CD4-positive, alpha-beta T cell (primary cell): ENCODE results near the gene PNPLA1. TPM values are rescaled to one million over a fixed set of nuclear protein-coding genes. Genes with fewer than 3 reads are reported as not detected.

Experiments used
- ATAC-seq: fragments of 200-7000 bp; cut with Tn5 transposase; one replicate; pipeline ENCODE4 v1.10.0; 2022; ENCODE audit warnings: mild to moderate bottlenecking; ENCODE audit not compliant: poor library complexity
- CTCF ChIA-PET: fragments of 350-600 bp; sonication (Branson Sonifier 250); formaldehyde crosslinking; loops from one replicate; lab custom pipeline; 2021; ENCODE audit warnings: antibody characterized with exemption, inconsistent platforms; lab: Charles Lee
- POLR2A ChIA-PET: fragments of 350-600 bp; sonication (Branson Sonifier 250); formaldehyde crosslinking; loops from one replicate; lab custom pipeline; 2021; ENCODE audit warnings: antibody characterized with exemption, inconsistent platforms; lab: Charles Lee
- DNase-seq, 14 experiments: peaks; one replicate each; pipeline ENCODE4 v3.0.0-alpha.2; 2013 to 2020; ENCODE audit warnings: mixed read lengths in 2 of 14
- H3K27ac ChIP-seq, 2 donors: one replicate each; pipeline versions ENCODE4 v1.5.1 to v1.7.0; 2013; ENCODE audit warnings: low read length in 2 of 2, low read depth in 1 of 2, mild to moderate bottlenecking in 1 of 2
- H3K27me3 ChIP-seq, 2 experiments: 1 replicate in 1 of 2; 2 replicates in 1 of 2; pipeline versions ENCODE4 v1.6.1 to v1.7.0; 2013; ENCODE audit warnings: low read length in 2 of 2, control low read depth in 1 of 2, mild to moderate bottlenecking in 1 of 2, moderate library complexity in 1 of 2; ENCODE audit not compliant: insufficient read depth in 2 of 2, control insufficient read depth in 1 of 2
- H3K36me3 ChIP-seq: one replicate; pipeline ENCODE4 v1.6.1; 2013; ENCODE audit warnings: low read length, control low read depth; ENCODE audit not compliant: insufficient read depth
- H3K4me1 ChIP-seq: one replicate; pipeline ENCODE4 v1.6.1; 2013; ENCODE audit warnings: low read length, control low read depth; ENCODE audit not compliant: insufficient read depth
- H3K4me3 ChIP-seq: one replicate; pipeline ENCODE4 v1.5.1; 2013; ENCODE audit warnings: mild to moderate bottlenecking, low read length, moderate library complexity
- H3K9me3 ChIP-seq, 2 experiments: 1 replicate in 1 of 2; 2 replicates in 1 of 2; pipeline versions ENCODE4 v1.6.1 to v1.7.0; 2013; ENCODE audit warnings: low read length in 2 of 2, mild to moderate bottlenecking in 2 of 2, control low read depth in 1 of 2, moderate library complexity in 1 of 2; ENCODE audit not compliant: control insufficient read depth in 1 of 2, insufficient read depth in 1 of 2
- H3K27ac Mint-ChIP-seq: one replicate; pipeline ENCODE4 v1.8.0; 2020; ENCODE audit warnings: mixed read lengths
- H3K27me3 Mint-ChIP-seq: one replicate; pipeline ENCODE4 v1.8.0; 2021; ENCODE audit warnings: mixed read lengths
- H3K36me3 Mint-ChIP-seq: one replicate; pipeline ENCODE4 v1.8.0; 2021; ENCODE audit warnings: low read depth, mixed read lengths
- H3K4me1 Mint-ChIP-seq: one replicate; pipeline ENCODE4 v1.8.0; 2021; ENCODE audit warnings: low read depth, mixed read lengths
- H3K4me3 Mint-ChIP-seq: one replicate; pipeline ENCODE4 v1.8.0; 2020; ENCODE audit warnings: mild to moderate bottlenecking, mixed read lengths
- H3K9me3 Mint-ChIP-seq: one replicate; pipeline ENCODE4 v1.8.0; 2020; ENCODE audit warnings: mixed read lengths
- CTCF ChIP-seq: fragments of 200-600 bp; IDR thresholded peaks from one replicate; pipeline ENCODE4 v1.8.0; 2022; ENCODE audit warnings: antibody characterized with exemption, mild to moderate bottlenecking
- intact Hi-C, 2 experiments: fragments of 100-400 bp; cut with DNase I in 1 of 2; cut with micrococcal nuclease in 1 of 2; formaldehyde crosslinking; loops; one replicate each; pipeline versions ENCODE4 v1.15.1 to v1.9.0; 2023 to 2025; cut with DNase I, micrococcal nuclease
- total RNA-seq, 174 experiments: library from RNA in 2 of 174; stranded (reverse) in 2 of 174; gene quantifications; one replicate each; pipeline ENCODE4 v1.2.3 and lab custom pipeline; 2021 to 2026

The PNPLA1 gene
- total RNA-seq, 2 experiments from 2014 or later: 0.17 TPM; not detected in 1

GRCh38 chr6:36347621-36348020, 77.8 kb downstream of the PNPLA1 start:
- CTCF ChIA-PET: interaction anchor here (1.6 kb wide), 1 partner anchor 45 kb away, joined by 7 read pairs; no protein-coding TSS in a partner anchor
- intact Hi-C loops: no loop called here
- POLR2A ChIA-PET: no interaction called here

GRCh38 chr6:36349240-36349639, 79.4 kb downstream of the PNPLA1 start:
- peak; percentile 76 for ATAC-seq
- H3K27ac Mint-ChIP-seq: no peak overlapping the region
- POLR2A ChIA-PET: no interaction called here

More at GRCh38 chr6:36347621-36348020, 77.8 kb downstream of the PNPLA1 start:
- H3K4me1 Mint-ChIP-seq: no peaks in the 10 kb centered on the region
- H3K27me3 Mint-ChIP-seq: no peaks in the 10 kb centered on the region
- Histone ChIP-seq H3K27ac (no peak overlapping the region), H3K4me1 (no peaks in the 10 kb centered on the region), H3K9me3 (no peaks in the 10 kb centered on the region), H3K4me3 (no peak overlapping the region), H3K27me3 (no peaks in the 10 kb centered on the region), H3K36me3 (no peaks in the 10 kb centered on the region)
- H3K36me3 Mint-ChIP-seq: no peaks in the 10 kb centered on the region
- no peaks in the 10 kb centered on the region for H3K9me3 Mint-ChIP-seq
- no peak overlapping the region for H3K4me3 Mint-ChIP-seq
- TF ChIP-seq CTCF: no peak
- DNase-seq: no peak
- ATAC-seq: no peak
- no peak overlapping the region for H3K27ac Mint-ChIP-seq

GRCh38 chr6:36350082-36350481, 80.2 kb downstream of the PNPLA1 start:
- no peak overlapping the region for H3K4me3 Mint-ChIP-seq
- intact Hi-C loops: loop anchor here in 1 of 2 experiments (10.0 kb wide), 1 partner anchor 255 kb away; no protein-coding TSS in a partner anchor
- Histone ChIP-seq H3K4me3 (no peak overlapping the region), H3K36me3 (no peaks in the 10 kb centered on the region), H3K9me3 (no peaks in the 10 kb centered on the region), H3K27me3 (no peaks in the 10 kb centered on the region), H3K27ac (no peak overlapping the region), H3K4me1 (no peaks in the 10 kb centered on the region)
- no peaks in the 10 kb centered on the region for H3K27me3 Mint-ChIP-seq
- no peaks in the 10 kb centered on the region for H3K36me3 Mint-ChIP-seq
- no peak overlapping the region for H3K27ac Mint-ChIP-seq
- no peak for DNase-seq
- CTCF ChIA-PET: interaction anchor here (1.6 to 2.5 kb wide), 2 partner anchors 9 to 47 kb away, joined by 4 to 10 read pairs; no protein-coding TSS in a partner anchor
- ATAC-seq: no peak
- no peaks in the 10 kb centered on the region for H3K9me3 Mint-ChIP-seq
- no peak for TF ChIP-seq CTCF
- no peaks in the 10 kb centered on the region for H3K4me1 Mint-ChIP-seq
- POLR2A ChIA-PET: no interaction called here

More at GRCh38 chr6:36349240-36349639, 79.4 kb downstream of the PNPLA1 start:
- Mint-ChIP-seq H3K36me3 (no peaks in the 10 kb centered on the region), H3K27me3 (no peaks in the 10 kb centered on the region), H3K4me3 (no peak overlapping the region), H3K4me1 (no peaks in the 10 kb centered on the region), H3K9me3 (no peaks in the 10 kb centered on the region)
- Histone ChIP-seq H3K9me3 (no peaks in the 10 kb centered on the region), H3K27ac (no peak overlapping the region), H3K4me3 (no peak overlapping the region), H3K36me3 (no peaks in the 10 kb centered on the region), H3K4me1 (no peaks in the 10 kb centered on the region), H3K27me3 (no peaks in the 10 kb centered on the region)
- peak in 10 of 14 experiments; percentile 14 to 50 (median 34) for DNase-seq
- no peak for TF ChIP-seq CTCF
- intact Hi-C loops: no loop called here
- CTCF ChIA-PET: interaction anchor here (1.6 to 2.5 kb wide), 2 partner anchors 8 to 47 kb away, joined by 4 to 10 read pairs; no protein-coding TSS in a partner anchor
